ENCODE results near the gene CD74.

CD74 gene

DNA sequence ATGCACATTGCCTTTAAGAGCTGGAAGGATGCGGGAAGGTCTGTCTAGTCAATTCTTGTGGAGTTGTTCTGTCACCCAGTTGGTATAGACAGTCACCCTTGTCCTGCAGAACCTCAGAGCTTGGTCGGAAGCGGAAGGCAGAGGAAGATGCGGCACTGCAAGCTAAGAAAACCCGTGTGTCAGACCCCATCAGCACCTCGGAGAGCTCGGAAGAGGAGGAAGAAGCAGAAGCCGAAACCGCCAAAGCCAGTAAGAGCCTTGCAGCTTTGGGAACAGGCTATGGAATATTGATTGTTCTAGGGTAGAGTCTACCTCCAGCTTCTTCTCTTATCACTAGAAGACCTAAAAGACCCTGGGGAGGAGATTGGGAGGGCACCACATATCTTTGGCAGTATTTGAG, 48.7 kb downstream of the CD74 start:
- H3K36me3 ChIP-seq (ENCODE audit: control insufficient read depth in 1 of 2, insufficient read depth in 2 of 2, low read length in 2 of 2) = peaks cover 60 to 65% of the 10 kb centered on the region in 2 donors
- no peak overlapping the region for H3K27ac ChIP-seq (ENCODE audit: low read length)
- no peak overlapping the region for H3K4me3 ChIP-seq (ENCODE audit: low read depth in 1 of 2, low read length in 2 of 2)

DNA sequence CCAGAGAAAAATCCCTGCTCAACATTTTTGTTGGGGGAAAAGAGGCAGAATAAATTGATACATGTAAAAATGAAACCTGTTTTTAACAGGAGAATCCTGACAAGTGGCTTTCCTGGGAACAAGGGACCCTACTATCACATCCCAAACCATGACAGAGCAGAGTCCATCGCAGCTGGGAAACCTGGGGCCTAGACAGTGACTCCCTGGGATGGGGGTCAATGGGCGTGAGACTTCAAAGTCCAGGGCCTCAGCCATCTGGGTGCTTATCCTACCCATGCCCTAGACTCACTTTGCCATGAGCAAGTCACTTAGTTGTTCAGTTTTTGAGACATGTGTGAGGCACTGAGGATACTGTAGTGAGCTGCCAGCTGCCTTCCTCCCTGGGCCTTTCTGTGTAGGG, 49.5 kb downstream of the CD74 start:
- Histone ChIP-seq H3K27me3 (ENCODE audit: low read depth, low read length) (no peaks in the 10 kb centered on the region), H3K36me3 (ENCODE audit: control insufficient read depth in 1 of 2, insufficient read depth in 2 of 2, low read length in 2 of 2) (peaks cover 52 to 57% of the 10 kb centered on the region in 2 donors), H3K4me1 (ENCODE audit: control insufficient read depth in 1 of 2, insufficient read depth in 2 of 2, low read length in 2 of 2) (peaks cover 0 to 6% of the 10 kb centered on the region in 2 donors), H3K27ac (ENCODE audit: low read length) (no peak overlapping the region), H3K9me3 (ENCODE audit: control insufficient read depth in 1 of 2, low read length in 2 of 2) (no peaks in the 10 kb centered on the region), H3K4me3 (ENCODE audit: low read depth in 1 of 2, low read length in 2 of 2) (no peak overlapping the region)

More for the DNA sequence above, 48.7 kb downstream of the CD74 start:
- Histone ChIP-seq H3K27me3 (ENCODE audit: low read depth, low read length) (no peaks in the 10 kb centered on the region), H3K9me3 (ENCODE audit: control insufficient read depth in 1 of 2, low read length in 2 of 2) (no peaks in the 10 kb centered on the region), H3K4me1 (ENCODE audit: control insufficient read depth in 1 of 2, insufficient read depth in 2 of 2, low read length in 2 of 2) (no peaks in the 10 kb centered on the region)

DNA sequence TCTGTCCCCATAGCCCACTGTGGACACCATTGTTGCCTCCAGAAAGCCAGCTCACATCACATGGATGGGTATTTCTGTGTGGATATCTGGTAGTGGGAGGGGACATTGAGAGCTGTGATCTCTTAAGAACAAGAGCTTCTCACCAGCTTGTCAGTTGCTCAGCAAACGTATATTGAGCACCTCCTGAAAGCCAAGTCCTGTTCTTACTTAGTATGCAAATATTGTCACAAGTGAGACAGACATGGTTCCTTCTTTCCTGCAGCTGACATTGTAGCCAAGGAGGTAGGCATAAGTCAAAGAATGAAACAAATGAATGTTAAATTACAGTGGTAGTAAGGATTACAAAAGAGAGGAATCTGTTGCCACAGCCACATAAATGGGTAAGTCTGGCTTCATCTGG, 51.4 kb downstream of the CD74 start:
- Histone ChIP-seq H3K4me3 (ENCODE audit: low read depth in 1 of 2, low read length in 2 of 2) (no peak overlapping the region), H3K36me3 (ENCODE audit: control insufficient read depth in 1 of 2, insufficient read depth in 2 of 2, low read length in 2 of 2) (peaks cover 41 to 47% of the 10 kb centered on the region in 2 donors), H3K9me3 (ENCODE audit: control insufficient read depth in 1 of 2, low read length in 2 of 2) (no peaks in the 10 kb centered on the region), H3K27ac (ENCODE audit: low read length) (no peak overlapping the region), H3K4me1 (ENCODE audit: control insufficient read depth in 1 of 2, insufficient read depth in 2 of 2, low read length in 2 of 2) (peaks cover 0 to 7% of the 10 kb centered on the region in 2 donors), H3K27me3 (ENCODE audit: low read depth, low read length) (no peaks in the 10 kb centered on the region)

DNA sequence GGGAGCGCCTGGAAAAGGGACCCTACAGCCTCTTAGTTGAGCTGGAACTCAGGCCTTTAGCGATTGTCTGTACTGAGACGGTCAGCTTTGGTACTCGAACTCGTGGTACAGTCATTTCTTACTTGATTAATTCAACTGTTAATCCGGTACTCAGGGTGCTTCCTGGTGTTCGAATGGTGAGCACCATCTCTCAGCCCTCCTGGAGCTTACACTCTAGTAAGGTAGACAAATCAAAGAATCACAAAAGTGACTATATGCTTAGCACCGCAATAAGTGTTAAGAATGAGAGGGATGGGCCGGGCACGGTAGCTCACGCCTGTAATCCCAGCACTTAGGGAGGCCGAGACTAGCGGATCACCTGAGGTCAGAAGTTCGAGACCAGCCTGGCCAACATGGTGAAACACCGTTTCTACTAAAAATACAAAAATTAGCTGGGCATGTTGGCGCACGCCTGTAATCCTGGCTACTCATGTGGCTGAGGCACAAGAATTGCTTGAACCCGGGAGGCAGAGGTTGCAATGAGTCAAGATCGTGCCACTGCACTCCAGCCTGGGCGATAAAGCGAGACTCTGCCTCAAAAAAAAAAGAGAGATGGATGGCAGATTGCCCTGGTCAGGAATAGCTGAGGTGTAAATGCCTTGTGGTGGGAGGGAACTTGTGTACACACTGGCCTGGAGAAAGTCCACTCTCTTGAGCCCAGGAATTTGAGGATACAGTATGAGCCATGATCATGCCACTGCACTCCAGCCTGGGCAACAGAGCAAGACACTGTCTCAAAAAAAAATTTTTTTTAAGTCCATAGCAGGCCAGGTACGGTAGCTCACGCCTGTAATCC, 54.2 kb downstream of the CD74 start:
- Histone ChIP-seq H3K27ac (ENCODE audit: low read length) (no peak overlapping the region), H3K4me3 (ENCODE audit: low read depth in 1 of 2, low read length in 2 of 2) (peak overlapping the region; percentile 72 to 86), H3K9me3 (ENCODE audit: control insufficient read depth in 1 of 2, low read length in 2 of 2) (no peaks in the 10 kb centered on the region), H3K36me3 (ENCODE audit: control insufficient read depth in 1 of 2, insufficient read depth in 2 of 2, low read length in 2 of 2) (peaks cover 25 to 27% of the 10 kb centered on the region in 2 donors), H3K4me1 (ENCODE audit: control insufficient read depth in 1 of 2, insufficient read depth in 2 of 2, low read length in 2 of 2) (peaks cover 0 to 7% of the 10 kb centered on the region in 2 donors), H3K27me3 (ENCODE audit: low read depth, low read length) (no peaks in the 10 kb centered on the region)

DNA sequence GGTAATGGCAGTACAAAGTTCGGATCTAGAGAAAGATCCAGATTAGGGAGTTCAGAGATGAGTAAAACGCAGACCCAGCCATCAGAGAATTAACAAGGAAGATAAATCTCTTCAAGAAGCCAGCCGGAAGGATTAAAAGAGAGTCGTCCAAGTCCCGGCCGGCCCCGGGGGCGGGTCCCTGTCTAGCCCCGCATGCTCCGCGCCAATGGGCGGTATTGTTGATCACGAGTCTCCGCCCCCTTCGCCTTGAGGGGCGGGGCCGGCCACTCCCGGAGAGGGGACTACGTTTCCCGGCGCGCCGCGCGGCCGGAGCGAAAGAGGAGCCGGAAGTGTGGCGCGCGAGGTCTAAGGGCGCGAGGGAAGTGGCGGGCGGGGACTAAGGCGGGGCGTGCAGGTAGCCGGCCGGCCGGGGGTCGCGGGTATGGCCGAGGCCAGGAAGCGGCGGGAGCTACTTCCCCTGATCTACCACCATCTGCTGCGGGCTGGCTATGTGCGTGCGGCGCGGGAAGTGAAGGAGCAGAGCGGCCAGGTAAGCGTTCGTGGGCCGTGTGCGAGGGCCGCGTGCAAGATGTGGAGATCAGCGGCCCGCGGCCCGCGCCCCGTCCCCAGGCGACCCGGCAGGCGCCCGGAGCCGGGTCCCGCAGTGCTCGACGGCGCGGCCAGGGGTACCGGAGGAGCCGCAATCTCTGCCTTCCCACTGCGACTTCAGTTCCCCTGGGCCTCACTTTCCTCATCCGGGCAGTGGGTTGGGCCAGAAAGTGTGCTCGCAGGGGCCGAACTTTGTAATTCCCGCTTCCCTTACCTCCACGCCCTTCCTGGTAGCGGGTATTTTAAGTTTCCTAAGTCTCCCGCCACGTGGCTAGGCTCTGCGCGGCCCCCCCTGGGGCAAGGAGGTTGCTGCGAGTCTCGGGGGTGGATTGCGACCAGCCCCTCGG, 55.1 kb downstream of the CD74 start, which contains the start of gene TCOF1:
TSS of gene TCOF1 (plus strand) at position 372 of the 935 bp plus-strand sequence. CDS start at position 422, 50 bp downstream.
- Histone ChIP-seq H3K9me3 (ENCODE audit: control insufficient read depth in 1 of 2, low read length in 2 of 2) (no peaks in the 10 kb centered on the region), H3K36me3 (ENCODE audit: control insufficient read depth in 1 of 2, insufficient read depth in 2 of 2, low read length in 2 of 2) (peaks cover 17 to 18% of the 10 kb centered on the region in 2 donors), H3K4me3 (ENCODE audit: low read depth in 1 of 2, low read length in 2 of 2) (peak within 1 kb of the TSS; percentile 72 to 86), H3K4me1 (ENCODE audit: control insufficient read depth in 1 of 2, insufficient read depth in 2 of 2, low read length in 2 of 2) (peaks cover 0 to 7% of the 10 kb centered on the region in 2 donors), H3K27me3 (ENCODE audit: low read depth, low read length) (no peaks in the 10 kb centered on the region), H3K27ac (ENCODE audit: low read length) (peak within 1 kb of the TSS; percentile 35)

DNA sequence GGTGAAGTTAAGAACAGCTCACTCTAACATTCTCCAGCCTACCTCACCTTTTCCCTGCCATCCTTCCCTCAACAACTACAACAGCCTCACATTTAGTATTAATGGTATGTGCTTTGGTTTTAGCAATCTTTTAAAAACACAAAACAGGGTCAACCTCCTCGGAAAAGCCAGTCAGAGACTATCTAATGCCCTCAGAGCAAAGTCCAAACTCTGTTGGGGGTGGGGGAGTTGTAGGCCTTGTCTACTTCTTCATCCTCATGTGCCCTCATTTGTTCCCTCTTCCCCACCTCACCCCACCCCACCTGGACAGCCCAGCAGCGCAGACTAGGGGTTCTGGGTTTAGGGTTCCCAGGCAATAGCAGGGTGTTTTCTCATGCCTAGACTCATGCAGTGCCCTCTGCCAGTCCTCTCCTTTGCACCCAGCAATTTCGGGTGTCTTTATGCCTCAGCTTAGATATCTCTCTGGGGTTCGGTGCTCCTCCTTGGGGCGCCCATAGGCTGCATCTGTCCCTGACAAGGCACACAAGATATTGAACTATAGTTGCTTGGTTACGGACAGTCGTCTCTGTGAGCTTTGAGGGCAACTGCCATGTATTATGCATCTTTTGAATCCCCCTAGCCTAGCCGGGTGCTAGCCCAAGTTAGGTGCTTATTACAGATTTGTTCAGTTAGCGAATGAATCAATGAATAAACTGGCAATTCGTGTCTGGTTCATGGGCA, 56.0 kb downstream of the CD74 start:
- no peaks in the 10 kb centered on the region for H3K27me3 ChIP-seq (ENCODE audit: low read depth, low read length)
- H3K9me3 ChIP-seq (ENCODE audit: control insufficient read depth in 1 of 2, low read length in 2 of 2) = no peaks in the 10 kb centered on the region
- H3K27ac ChIP-seq (ENCODE audit: low read length) = peak overlapping the region; percentile 35
- H3K4me1 ChIP-seq (ENCODE audit: control insufficient read depth in 1 of 2, insufficient read depth in 2 of 2, low read length in 2 of 2) = peaks cover 0 to 7% of the 10 kb centered on the region in 2 donors
- H3K36me3 ChIP-seq (ENCODE audit: control insufficient read depth in 1 of 2, insufficient read depth in 2 of 2, low read length in 2 of 2) = peaks cover 8 to 9% of the 10 kb centered on the region in 2 donors
- H3K4me3 ChIP-seq (ENCODE audit: low read depth in 1 of 2, low read length in 2 of 2) = peak overlapping the region; percentile 72 to 86

DNA sequence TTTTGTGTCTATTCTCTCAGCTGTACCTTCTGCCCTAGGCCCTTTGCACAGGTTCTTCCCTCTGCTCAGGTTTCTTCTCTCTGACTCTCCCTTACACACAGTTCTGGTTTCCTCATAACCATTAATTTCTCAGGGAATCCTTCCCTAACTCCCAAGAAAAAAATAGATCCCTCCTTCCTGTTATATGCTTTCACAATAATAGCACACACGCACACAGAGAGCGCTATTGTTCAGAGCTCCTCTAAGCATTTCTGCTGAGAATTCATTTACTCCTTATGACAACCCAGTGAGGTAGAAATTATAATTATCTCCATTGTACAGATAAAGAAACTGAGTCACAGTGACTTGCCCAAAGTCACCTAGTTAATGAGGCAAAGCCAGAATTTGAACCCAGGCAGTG, 56.9 kb downstream of the CD74 start:
- Histone ChIP-seq H3K27ac (ENCODE audit: low read length) (no peak overlapping the region), H3K27me3 (ENCODE audit: low read depth, low read length) (no peaks in the 10 kb centered on the region), H3K9me3 (ENCODE audit: control insufficient read depth in 1 of 2, low read length in 2 of 2) (no peaks in the 10 kb centered on the region), H3K4me1 (ENCODE audit: control insufficient read depth in 1 of 2, insufficient read depth in 2 of 2, low read length in 2 of 2) (peaks cover 0 to 7% of the 10 kb centered on the region in 2 donors), H3K36me3 (ENCODE audit: control insufficient read depth in 1 of 2, insufficient read depth in 2 of 2, low read length in 2 of 2) (no peaks in the 10 kb centered on the region), H3K4me3 (ENCODE audit: low read depth in 1 of 2, low read length in 2 of 2) (no peak overlapping the region)

DNA sequence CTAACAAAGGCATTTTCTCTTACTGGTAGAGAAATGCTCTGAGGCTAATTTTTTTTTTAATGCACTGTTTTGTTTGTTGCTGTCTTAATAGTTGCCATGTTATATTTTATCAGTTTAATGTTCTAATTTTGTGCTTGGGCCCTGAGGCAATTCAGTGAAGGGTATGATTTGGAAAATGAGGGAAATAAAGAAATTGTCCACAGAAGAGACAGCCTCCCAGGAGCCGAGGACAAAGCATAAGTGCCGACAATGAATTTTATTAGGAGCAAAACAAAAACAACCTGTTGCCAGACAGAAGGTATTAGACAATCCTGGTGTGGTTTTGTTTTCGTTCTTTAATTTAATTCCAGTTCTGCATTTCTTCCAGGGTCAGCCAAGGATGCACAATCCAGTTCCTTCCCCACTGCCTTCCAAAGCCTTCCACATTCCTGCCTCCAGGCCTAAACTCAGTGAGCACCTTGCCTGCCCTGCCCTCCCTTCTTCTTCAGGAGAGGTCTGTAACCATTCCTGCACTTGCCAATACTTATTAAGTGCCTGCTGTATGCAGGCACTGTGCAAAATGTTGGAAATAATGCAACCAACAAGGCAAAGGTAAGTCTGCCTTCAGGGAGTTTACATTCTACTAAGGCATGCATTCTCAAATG, 59.6 kb downstream of the CD74 start:
- Histone ChIP-seq H3K4me1 (ENCODE audit: control insufficient read depth in 1 of 2, insufficient read depth in 2 of 2, low read length in 2 of 2) (peaks cover 0 to under 1% of the 10 kb centered on the region in 2 donors), H3K9me3 (ENCODE audit: control insufficient read depth in 1 of 2, low read length in 2 of 2) (no peaks in the 10 kb centered on the region), H3K36me3 (ENCODE audit: control insufficient read depth in 1 of 2, insufficient read depth in 2 of 2, low read length in 2 of 2) (no peaks in the 10 kb centered on the region), H3K4me3 (ENCODE audit: low read depth in 1 of 2, low read length in 2 of 2) (no peak overlapping the region), H3K27me3 (ENCODE audit: low read depth, low read length) (no peaks in the 10 kb centered on the region), H3K27ac (ENCODE audit: low read length) (no peak overlapping the region)

DNA sequence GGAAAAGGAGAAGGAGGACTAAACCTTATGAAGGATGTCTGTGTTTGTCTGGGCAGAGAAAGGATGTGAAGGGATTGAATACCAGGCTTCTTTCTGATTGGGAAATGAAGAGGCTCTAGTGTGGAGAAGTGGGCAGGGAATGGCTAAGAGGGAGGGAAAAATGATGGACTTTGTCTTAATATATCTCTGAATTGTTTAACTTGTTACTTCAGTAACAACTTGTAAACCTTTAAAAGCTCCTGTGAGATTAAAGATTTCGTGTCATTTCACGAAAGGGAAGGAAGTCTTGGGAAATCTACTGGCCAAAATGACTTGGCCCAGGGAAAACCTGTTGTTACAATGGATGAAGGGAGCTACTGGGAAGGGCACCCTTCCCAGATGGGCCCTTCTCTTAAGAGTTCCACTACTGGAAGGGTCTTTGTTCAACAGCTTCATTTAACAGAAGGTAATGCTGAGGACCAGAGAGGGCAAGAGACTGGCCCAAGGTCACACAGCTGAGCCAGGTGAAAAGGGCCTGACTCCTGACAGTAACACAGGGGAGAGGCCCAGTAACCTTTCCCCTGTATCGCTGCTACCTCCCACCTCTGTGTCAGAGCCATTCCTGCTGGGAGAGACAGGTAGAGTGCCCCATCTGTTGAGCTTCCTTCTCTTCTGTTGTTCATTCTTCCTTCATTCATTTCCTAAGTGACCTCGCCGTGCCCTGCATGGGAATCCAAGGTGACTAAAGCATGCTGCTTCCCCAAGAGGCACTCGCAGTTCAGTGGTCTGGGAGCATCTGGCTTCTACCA, 60.3 kb downstream of the CD74 start:
- no peaks in the 10 kb centered on the region for H3K9me3 ChIP-seq (ENCODE audit: control insufficient read depth in 1 of 2, low read length in 2 of 2)
- no peak overlapping the region for H3K4me3 ChIP-seq (ENCODE audit: low read depth in 1 of 2, low read length in 2 of 2)

More for the DNA sequence above, 60.3 kb downstream of the CD74 start:
- Histone ChIP-seq H3K4me1 (ENCODE audit: control insufficient read depth in 1 of 2, insufficient read depth in 2 of 2, low read length in 2 of 2) (no peaks in the 10 kb centered on the region), H3K36me3 (ENCODE audit: control insufficient read depth in 1 of 2, insufficient read depth in 2 of 2, low read length in 2 of 2) (no peaks in the 10 kb centered on the region), H3K27ac (ENCODE audit: low read length) (no peak overlapping the region), H3K27me3 (ENCODE audit: low read depth, low read length) (no peaks in the 10 kb centered on the region)
